Left lung (tissue), 10 donors: ENCODE data around the gene STUB1. TPM values are rescaled to one million over a fixed set of nuclear protein-coding genes. Genes with fewer than 3 reads are reported as not detected.

Source experiments
- ATAC-seq: fragments of 200-7000 bp; cut with Tn5 transposase; one replicate; pipeline ENCODE4 v1.9.1; 2020; ENCODE audit warnings: moderate library complexity
- DNase-seq, 4 donors: peaks; one replicate each; pipeline ENCODE4 v3.0.0-alpha.2; 2013 to 2020
- H3K27ac ChIP-seq, 2 donors: fragments of 200-600 bp; sonication (generic) in 1 of 2; one replicate each; pipeline versions ENCODE4 v1.5.0 to v1.8.0; 2020 to 2021
- H3K27me3 ChIP-seq, 2 donors: fragments of 200-600 bp; sonication (generic) in 1 of 2; one replicate each; pipeline versions ENCODE4 v1.5.0 to v1.8.0; 2020 to 2021
- H3K36me3 ChIP-seq, 2 donors: fragments of 200-600 bp; sonication (generic) in 1 of 2; one replicate each; pipeline versions ENCODE4 v1.5.0 to v1.8.0; 2020 to 2021
- H3K4me1 ChIP-seq, 2 donors: fragments of 200-600 bp; one replicate each; pipeline ENCODE4 v1.8.0; 2021
- H3K4me3 ChIP-seq, 2 donors: fragments of 200-600 bp; sonication (generic) in 1 of 2; one replicate each; pipeline versions ENCODE4 v1.5.0 to v1.8.0; 2020 to 2021; ENCODE audit warnings: mild to moderate bottlenecking in 1 of 2
- H3K9me3 ChIP-seq, 2 donors: fragments of 200-600 bp; sonication (generic) in 1 of 2; one replicate each; pipeline versions ENCODE4 v1.5.0 to v1.8.0; 2020 to 2021
- intact Hi-C, 2 donors: fragments of 100-400 bp; cut with DNase I; formaldehyde crosslinking; loops; one replicate each; pipeline versions ENCODE4 v1.11.2 to v1.14.2; 2022
- polyA plus RNA-seq, 6 donors: library from polyadenylated mRNA; unstranded; fragments of 120-200 nt; gene quantifications; one replicate each; pipeline ENCODE4 v1.2.1, GENCODE V29; 2013; ENCODE audit not compliant: insufficient read length in 6 of 6
- total RNA-seq, 2 donors: library from RNA; stranded (reverse); fragmentation: NEBNext Ultra II Directional; extraction: Animal tissue kit (Norgen Biotek cat#: 25700); gene quantifications; one replicate each; pipeline ENCODE4 v1.2.1, GENCODE V29; 2021
- TF ChIP-seq, protein P1 (sequence below), 2 donors: fragments of 200-600 bp; sonication (generic) in 1 of 2; IDR thresholded peaks; one replicate each; pipeline versions ENCODE4 v1.5.0 to v1.8.0; 2021; ENCODE audit warnings: antibody characterized with exemption in 2 of 2
- donor health status: DM: no; HTN: yes; CAD: no.
- donor health status: DM: no; HTN: no; CAD: no.

The STUB1 gene
- total and polyA plus RNA-seq, 8 donors, result 92.9 to 143 (median 108) TPM

DNA sequence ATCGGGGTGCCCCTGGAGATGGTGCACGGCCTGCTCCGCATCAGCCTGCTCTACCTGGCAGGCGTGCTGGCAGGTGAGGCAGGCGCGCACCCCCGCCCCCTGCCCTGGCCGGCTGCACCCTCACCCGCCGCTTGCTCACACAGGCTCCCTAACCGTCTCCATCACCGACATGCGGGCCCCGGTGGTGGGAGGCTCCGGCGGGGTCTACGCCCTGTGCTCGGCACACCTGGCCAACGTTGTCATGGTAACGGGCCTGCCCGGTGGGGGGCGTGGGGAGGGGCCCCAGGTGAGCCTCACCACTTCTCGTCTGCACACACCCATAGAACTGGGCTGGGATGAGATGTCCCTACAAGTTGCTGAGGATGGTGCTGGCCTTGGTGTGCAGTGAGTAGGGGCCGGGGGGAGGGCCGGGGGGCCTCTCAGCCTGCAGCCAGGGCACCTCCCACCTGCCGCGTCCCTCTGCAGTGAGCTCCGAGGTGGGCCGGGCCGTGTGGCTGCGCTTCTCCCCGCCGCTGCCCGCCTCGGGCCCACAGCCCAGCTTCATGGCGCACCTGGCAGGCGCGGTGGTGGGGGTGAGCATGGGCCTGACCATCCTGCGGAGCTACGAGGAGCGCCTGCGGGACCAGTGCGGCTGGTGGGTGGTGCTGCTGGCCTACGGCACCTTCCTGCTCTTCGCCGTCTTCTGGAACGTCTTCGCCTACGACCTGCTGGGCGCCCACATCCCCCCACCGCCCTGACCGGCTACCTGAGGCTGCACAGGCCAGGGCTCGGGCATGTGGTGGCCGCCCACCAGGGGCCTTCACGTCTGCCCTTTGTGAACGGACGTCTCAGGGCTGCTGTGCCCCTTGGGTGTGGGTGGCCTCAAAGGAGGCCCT lies 2.7 kb upstream of the STUB1 start:
- Histone ChIP-seq H3K36me3 (peaks cover 0 to 36% of the 10 kb centered on the region in 2 donors), H3K27me3 (peaks cover 0 to 33% of the 10 kb centered on the region in 2 donors), H3K9me3 (no peaks in the 10 kb centered on the region), H3K4me3 (no peak overlapping the region), H3K27ac (no peak overlapping the region), H3K4me1 (peaks cover 23 to 53% of the 10 kb centered on the region in 2 donors)
- ATAC-seq (no peak), DNase-seq (no peak)
- TF ChIP-seq, protein P1, sequence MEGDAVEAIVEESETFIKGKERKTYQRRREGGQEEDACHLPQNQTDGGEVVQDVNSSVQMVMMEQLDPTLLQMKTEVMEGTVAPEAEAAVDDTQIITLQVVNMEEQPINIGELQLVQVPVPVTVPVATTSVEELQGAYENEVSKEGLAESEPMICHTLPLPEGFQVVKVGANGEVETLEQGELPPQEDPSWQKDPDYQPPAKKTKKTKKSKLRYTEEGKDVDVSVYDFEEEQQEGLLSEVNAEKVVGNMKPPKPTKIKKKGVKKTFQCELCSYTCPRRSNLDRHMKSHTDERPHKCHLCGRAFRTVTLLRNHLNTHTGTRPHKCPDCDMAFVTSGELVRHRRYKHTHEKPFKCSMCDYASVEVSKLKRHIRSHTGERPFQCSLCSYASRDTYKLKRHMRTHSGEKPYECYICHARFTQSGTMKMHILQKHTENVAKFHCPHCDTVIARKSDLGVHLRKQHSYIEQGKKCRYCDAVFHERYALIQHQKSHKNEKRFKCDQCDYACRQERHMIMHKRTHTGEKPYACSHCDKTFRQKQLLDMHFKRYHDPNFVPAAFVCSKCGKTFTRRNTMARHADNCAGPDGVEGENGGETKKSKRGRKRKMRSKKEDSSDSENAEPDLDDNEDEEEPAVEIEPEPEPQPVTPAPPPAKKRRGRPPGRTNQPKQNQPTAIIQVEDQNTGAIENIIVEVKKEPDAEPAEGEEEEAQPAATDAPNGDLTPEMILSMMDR (IDR thresholded peaks at IDR 0.05), result no peak
- intact Hi-C loops, result no loop called here

- Histone ChIP-seq H3K27ac (no peak overlapping the region), H3K9me3 (no peaks in the 10 kb centered on the region), H3K4me1 (peaks cover 25 to 61% of the 10 kb centered on the region in 2 donors), H3K4me3 (no peak overlapping the region), H3K36me3 (peaks cover 0 to 36% of the 10 kb centered on the region in 2 donors), H3K27me3 (peaks cover 0 to 33% of the 10 kb centered on the region in 2 donors)
- TF ChIP-seq, protein P1 (IDR thresholded peaks at IDR 0.05), result no peak
- no peak for ATAC-seq
- intact Hi-C loops, result no loop called here
- no peak for DNase-seq
Observed at GRCh38 chr16:678209-678857, 1.9 kb upstream of the STUB1 start.

DNA sequence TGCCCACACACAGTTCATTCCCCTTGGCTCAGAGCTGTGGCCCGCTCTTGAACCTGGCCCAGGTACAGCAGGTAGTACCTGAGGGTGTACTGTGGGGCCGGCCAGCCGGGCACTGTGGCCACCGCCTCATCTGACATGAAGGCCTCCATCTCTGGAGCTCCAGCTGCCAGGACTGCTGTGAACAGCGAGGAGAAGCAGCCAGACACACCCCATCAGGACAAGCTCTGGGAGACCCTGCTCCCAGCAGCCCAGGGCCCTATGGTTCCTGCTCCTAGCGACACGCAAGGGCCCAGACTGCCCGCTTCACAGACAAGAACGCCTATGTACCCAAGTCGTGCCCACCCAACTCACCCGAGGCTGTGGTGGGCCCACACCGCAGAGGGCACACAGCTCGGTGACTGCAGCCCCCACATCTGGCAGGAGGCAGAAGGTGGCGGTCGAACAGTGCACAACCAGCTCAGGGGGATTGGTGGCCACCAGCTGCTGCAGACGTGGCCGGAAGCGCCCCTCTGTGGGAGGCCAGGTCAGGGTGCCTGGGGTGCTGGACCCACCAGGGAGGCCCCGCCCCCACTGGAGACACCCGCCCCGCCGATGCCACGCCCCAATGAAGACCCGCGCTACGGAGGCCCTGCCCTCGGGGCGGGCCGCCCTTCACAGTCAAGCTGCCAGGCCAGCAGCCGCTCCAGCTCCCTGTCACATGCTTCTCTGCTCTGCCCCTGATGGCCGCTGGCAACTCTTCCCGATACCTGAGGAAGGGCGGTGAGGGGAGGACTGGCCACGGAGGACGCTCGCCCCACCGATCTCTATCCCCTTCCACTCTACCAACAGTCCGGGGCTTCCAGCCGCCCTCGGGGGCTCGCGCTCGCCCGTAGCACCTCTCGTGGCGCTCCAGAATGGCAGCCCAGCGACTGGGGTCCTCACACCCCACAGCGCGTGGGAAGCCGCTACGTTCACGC lies 1.1 kb upstream of the STUB1 start:
- ATAC-seq, result peak; percentile 25

DNA sequence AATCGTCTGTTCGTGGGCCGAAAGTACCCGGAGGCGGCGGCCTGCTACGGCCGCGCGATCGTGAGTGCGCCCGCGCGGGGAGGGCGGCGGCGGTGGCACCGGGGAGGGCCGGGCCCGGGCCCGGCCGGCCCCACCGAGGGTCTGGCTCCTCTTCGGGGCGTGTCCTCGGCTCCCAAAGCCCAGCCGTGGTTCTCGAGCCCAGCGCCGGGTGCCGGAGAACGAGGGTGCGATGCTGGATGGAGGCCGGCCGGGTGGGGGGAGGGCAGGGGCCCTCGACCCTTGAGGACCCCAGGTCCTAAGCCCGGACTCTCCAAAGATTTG lies 375 bp downstream of the STUB1 start:
- Histone ChIP-seq H3K9me3 (no peaks in the 10 kb centered on the region), H3K36me3 (peaks cover 0 to 31% of the 10 kb centered on the region in 2 donors), H3K4me1 (peaks cover 30 to 64% of the 10 kb centered on the region in 2 donors), H3K27ac (peak overlapping the region; percentile 80 to 91), H3K4me3 (peak overlapping the region; percentile 62 to 70), H3K27me3 (peaks cover 0 to 21% of the 10 kb centered on the region in 2 donors)
- no peak for ATAC-seq
- TF ChIP-seq, protein P1 (IDR thresholded peaks at IDR 0.05), result no peak
- no peak for DNase-seq
- intact Hi-C loops, result no loop called here

More for the DNA sequence above, 1.1 kb upstream of the STUB1 start:
- H3K27me3 ChIP-seq, result peaks cover 0 to 33% of the 10 kb centered on the region in 2 donors
- peaks cover 0 to 30% of the 10 kb centered on the region in 2 donors for H3K36me3 ChIP-seq
- TF ChIP-seq, protein P1 (IDR thresholded peaks at IDR 0.05), result no peak
- peak in 3 of 4 donors; percentile 80 to 89 (median 80) for DNase-seq
- H3K27ac ChIP-seq, result peak overlapping the region; percentile 65 to 67
- H3K4me3 ChIP-seq, result peak overlapping the region; percentile 34 to 70
- H3K9me3 ChIP-seq, result no peaks in the 10 kb centered on the region
- intact Hi-C loops, result no loop called here
- peaks cover 30 to 68% of the 10 kb centered on the region in 2 donors for H3K4me1 ChIP-seq
